K562 (cell line): Measurements from ENCODE around the gene CNNM3. TPM values are rescaled to one million over a fixed set of nuclear protein-coding genes. Genes with fewer than 3 reads are reported as not detected.

Source experiments
- CCNT2 ChIP-seq: IDR thresholded peaks from 2 replicates; pipeline ENCODE4 v1.6.1; 2011; ENCODE audit warnings: borderline replicate concordance, low read depth, mild to moderate bottlenecking, moderate library complexity, mixed read lengths, low read length; ENCODE audit not compliant: insufficient read length; ENCODE audit errors: extremely low read depth
- CEBPG ChIP-seq, 3 experiments: fragments of 200-800 bp in 1 of 3; sonication (Bioruptor generic) in 1 of 3; sonication (generic) in 1 of 3; formaldehyde crosslinking in 1 of 3; IDR thresholded peaks in 2 of 3; conservative IDR thresholded peaks in 1 of 3; 2 replicates each; pipeline versions ENCODE4 v1.6.1 to v1.8.0; 2016 to 2022; ENCODE audit warnings: missing compliant biosample characterization in 2 of 3, missing genetic modification characterization in 2 of 3, mild to moderate bottlenecking in 1 of 3, missing genetic modification reagents in 1 of 3
- ELF4 ChIP-seq: fragments of 450-650 bp; formaldehyde crosslinking; IDR thresholded peaks from 2 replicates; pipeline ENCODE4 v1.4.0; 2022; ENCODE audit warnings: missing genetic modification characterization
- ETV6 ChIP-seq, 3 experiments: fragments of 150-350 bp in 1 of 3; sonication (generic) in 1 of 3; formaldehyde crosslinking in 1 of 3; IDR thresholded peaks; 2 replicates each; pipeline versions ENCODE4 v1.6.1 to v1.8.0; 2014 to 2022; ENCODE audit warnings: borderline replicate concordance in 2 of 3, low read depth in 2 of 3, antibody characterized with exemption in 1 of 3, low read length in 1 of 3, mild to moderate bottlenecking in 1 of 3, missing genetic modification reagents in 1 of 3
- HES1 ChIP-seq: fragments of 450-650 bp; IDR thresholded peaks from 2 replicates; pipeline ENCODE4 v1.6.1; 2016; ENCODE audit warnings: low read depth, mild to moderate bottlenecking, moderate library complexity
- KLF10 ChIP-seq: fragments of 250-450 bp; sonication (Bioruptor Pico); IDR thresholded peaks from 2 replicates; pipeline ENCODE4 v1.6.1; 2021; ENCODE audit warnings: matching md5 sums
- LCOR ChIP-seq: sonication (generic); formaldehyde crosslinking; IDR thresholded peaks from 2 replicates; pipeline ENCODE4 v1.8.0; 2022; ENCODE audit warnings: mild to moderate bottlenecking, missing genetic modification reagents
- MBD2 ChIP-seq: sonication (generic); IDR thresholded peaks from 2 replicates; pipeline ENCODE4 v1.6.1; 2016; ENCODE audit warnings: low read depth, borderline replicate concordance
- PHB ChIP-seq: fragments of 250-450 bp; sonication (Bioruptor Pico); IDR thresholded peaks from 2 replicates; pipeline ENCODE4 v1.5.0; 2021
- POLR2B ChIP-seq: fragments of 450-650 bp; IDR thresholded peaks from 2 replicates; pipeline ENCODE4 v1.6.1; 2018; ENCODE audit warnings: low read depth; ENCODE audit not compliant: partially characterized antibody
- POLR2G ChIP-seq: fragments of 200-400 bp; formaldehyde crosslinking; IDR thresholded peaks from 2 replicates; pipeline ENCODE4 v1.6.1; 2017; ENCODE audit warnings: low read depth, mild to moderate bottlenecking, antibody characterized with exemption, low read length, moderate library complexity
- TFAP4 ChIP-seq: sonication (generic); formaldehyde crosslinking; IDR thresholded peaks from 2 replicates; pipeline ENCODE4 v1.8.0; 2022; ENCODE audit warnings: missing genetic modification reagents, mild to moderate bottlenecking, moderate library complexity, borderline replicate concordance
- ZBTB7A ChIP-seq: IDR thresholded peaks from 2 replicates; pipeline ENCODE4 v1.6.1; 2011; ENCODE audit warnings: low read depth, mild to moderate bottlenecking, low read length, moderate library complexity, borderline replicate concordance; ENCODE audit not compliant: control insufficient read depth
- ZNF766 ChIP-seq: fragments of 200-800 bp; sonication (Bioruptor generic); conservative IDR thresholded peaks from 2 replicates; pipeline ENCODE4 v1.6.1; 2016; ENCODE audit warnings: missing genetic modification characterization, missing compliant biosample characterization
- ZNF79 ChIP-seq: fragments of 250-450 bp; sonication (Bioruptor Pico); IDR thresholded peaks from 2 replicates; pipeline ENCODE4 v1.4.0; 2020; ENCODE audit warnings: low read depth, mild to moderate bottlenecking, moderate library complexity
- polyA plus RNA-seq, 8 experiments: library from polyadenylated mRNA; depleted of rRNA in 4 of 8; stranded (reverse) in 5 of 8; unstranded in 3 of 8; fragments of >200 nt; fragmentation: Nextera tagmentation in 2 of 8; fragmentation: Illumina TruSeq in 1 of 8; extraction: Ambion mirVana in 2 of 8; extraction: Trizol in 1 of 8; gene quantifications; 2 replicates each; pipeline versions ENCODE4 v1.2.1 to v1.2.3, GENCODE V29; 2011 to 2014; ENCODE audit warnings: inconsistent platforms in 1 of 8, missing spikeins in 1 of 8
- total RNA-seq, 7 experiments: library from RNA; depleted of rRNA in 6 of 7; stranded (reverse); fragments of >200 nt in 6 of 7; fragmentation: Illumina TruSeq in 2 of 7; extraction: Trizol in 2 of 7; gene quantifications; 2 replicates each; pipeline versions ENCODE4 v1.2.1 to v1.2.3, GENCODE V29; 2011 to 2021; ENCODE audit warnings: low replicate concordance in 1 of 7

The CNNM3 gene
- total and polyA plus RNA-seq, 9 of the 15 experiments (the other 6 are each of a cell fraction or from before 2014, with no cell fraction given), result 1.4 to 16.9 (median 6.5) TPM

GRCh38 chr2:96875498-96876268 is 59.6 kb downstream of the CNNM3 start (continued):
- TF ChIP-seq HES1 (no peak), CEBPG (CRISPR knock-in tag; IDR thresholded peaks at IDR 0.05) (0 out of 2 replicates have a peak, but pooled peaks have one; percentile 17), CEBPG (tag; conservative IDR thresholded peaks at IDR 0.05 in 1 of 2, IDR thresholded peaks at IDR 0.05 in 1 of 2) (no peak), LCOR (0 out of 2 replicates have a peak, but pooled peaks have one; percentile 21), PHB (CRISPR knock-in tag) (0 out of 2 replicates have a peak, but pooled peaks have one; percentile 32), ZNF766 (CRISPR knock-in tag) (peak; percentile 79), TFAP4 (CRISPR knock-in tag) (0 out of 2 replicates have a peak, but pooled peaks have one; percentile 12), ZBTB7A (peak; percentile 32; the same call in 1 of the 2 replicates), CCNT2 (peak; percentile 43), POLR2G (peak; percentile 67), MBD2 (no peak), ELF4 (CRISPR knock-in tag) (0 out of 2 replicates have a peak, but pooled peaks have one; percentile 5), ETV6 (IDR thresholded peaks at IDR 0.05; ENCODE audit: borderline replicate concordance in 1 of 2, low read depth in 2 of 2, low read length in 1 of 2) (no peak), ETV6 (CRISPR knock-in tag; IDR thresholded peaks at IDR 0.05; ENCODE audit: borderline replicate concordance) (0 out of 2 replicates have a peak, but pooled peaks have one; percentile 45), POLR2B (peak; percentile 52), ZNF79 (no peak), KLF10 (CRISPR knock-in tag) (peak; percentile 78; the same call in 1 of the 2 replicates)
